Fibroblast of the aortic adventitia (primary cell): ENCODE results near the gene PABPC1L2A. TPM values are rescaled to one million over a fixed set of nuclear protein-coding genes. Genes with fewer than 3 reads are reported as not detected.
"Not testable (repeated sequence)": the region's sequence is repeated elsewhere in the genome, so short reads cannot be mapped to it uniquely, and the experiment has no call there.

Experiments
- DNase-seq: peaks from one replicate; pipeline ENCODE4 v3.0.0-alpha.2; 2010; ENCODE audit warnings: low read depth
- H3K4me3 ChIP-seq: 2 replicates; pipeline ENCODE4 v1.5.1; 2011; ENCODE audit warnings: low read depth, mild to moderate bottlenecking, control low read depth, low read length, moderate library complexity
- total RNA-seq: library from RNA; depleted of rRNA; stranded (reverse); fragments of >200 nt; gene quantifications from 2 replicates; pipeline ENCODE4 v1.2.3, GENCODE V29; 2012; ENCODE audit warnings: low replicate concordance
- TF ChIP-seq, protein P1 (sequence below): IDR thresholded peaks from 2 replicates; pipeline ENCODE4 v1.5.1; 2011; ENCODE audit warnings: mild to moderate bottlenecking, low read length, control low read depth, inconsistent platforms; ENCODE audit not compliant: insufficient read depth

PABPC1L2A gene
- total RNA-seq, 1 donor, result not detected

DNA sequence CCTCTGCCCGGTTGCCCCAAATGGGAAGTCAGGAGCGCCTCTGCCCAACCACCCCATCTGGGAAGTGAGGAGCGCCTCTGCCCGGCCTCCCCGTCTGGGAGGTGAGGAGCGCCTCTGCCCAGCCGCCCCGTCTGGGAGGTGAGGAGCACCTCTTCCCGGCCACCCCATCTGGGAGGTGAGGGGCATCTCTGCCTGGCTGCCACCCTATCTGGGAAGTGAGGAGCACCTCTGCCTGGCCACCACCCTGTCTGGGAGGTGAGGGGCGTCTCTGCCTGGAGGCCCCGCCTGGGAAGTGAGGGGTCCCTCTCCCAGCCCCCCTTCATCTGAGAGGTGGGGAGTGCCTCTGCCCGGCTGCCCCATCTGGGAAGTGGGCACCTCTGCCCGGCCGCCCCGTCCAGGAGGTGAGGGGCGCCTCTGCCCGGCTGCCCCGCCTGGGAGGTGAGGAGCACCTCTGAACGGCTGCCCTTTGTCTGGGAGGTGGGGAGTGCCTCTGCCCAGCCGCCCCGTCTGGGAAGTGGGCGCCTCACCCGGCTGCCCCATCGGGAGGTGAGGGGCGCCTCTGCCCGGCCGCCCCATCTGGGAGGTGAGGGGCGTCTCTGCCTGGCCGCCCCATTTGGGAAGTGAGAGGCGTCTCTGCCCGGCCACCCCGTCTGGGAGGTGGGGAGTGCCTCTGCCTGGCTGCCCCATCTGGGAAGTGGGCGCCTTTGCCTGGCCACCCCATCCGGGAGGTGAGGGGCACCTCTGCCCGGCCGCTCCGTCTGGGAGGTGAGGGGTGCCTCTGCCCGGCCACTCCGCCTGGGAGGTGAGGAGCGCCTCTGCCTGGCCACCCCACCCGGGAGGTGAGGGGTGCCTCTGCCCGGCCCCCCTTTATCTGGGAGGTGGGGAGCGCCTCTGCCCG is 10.6 kb downstream of the PABPC1L2A start:
- no peak for DNase-seq
- no peak overlapping the region for H3K4me3 ChIP-seq
- TF ChIP-seq, protein P1, sequence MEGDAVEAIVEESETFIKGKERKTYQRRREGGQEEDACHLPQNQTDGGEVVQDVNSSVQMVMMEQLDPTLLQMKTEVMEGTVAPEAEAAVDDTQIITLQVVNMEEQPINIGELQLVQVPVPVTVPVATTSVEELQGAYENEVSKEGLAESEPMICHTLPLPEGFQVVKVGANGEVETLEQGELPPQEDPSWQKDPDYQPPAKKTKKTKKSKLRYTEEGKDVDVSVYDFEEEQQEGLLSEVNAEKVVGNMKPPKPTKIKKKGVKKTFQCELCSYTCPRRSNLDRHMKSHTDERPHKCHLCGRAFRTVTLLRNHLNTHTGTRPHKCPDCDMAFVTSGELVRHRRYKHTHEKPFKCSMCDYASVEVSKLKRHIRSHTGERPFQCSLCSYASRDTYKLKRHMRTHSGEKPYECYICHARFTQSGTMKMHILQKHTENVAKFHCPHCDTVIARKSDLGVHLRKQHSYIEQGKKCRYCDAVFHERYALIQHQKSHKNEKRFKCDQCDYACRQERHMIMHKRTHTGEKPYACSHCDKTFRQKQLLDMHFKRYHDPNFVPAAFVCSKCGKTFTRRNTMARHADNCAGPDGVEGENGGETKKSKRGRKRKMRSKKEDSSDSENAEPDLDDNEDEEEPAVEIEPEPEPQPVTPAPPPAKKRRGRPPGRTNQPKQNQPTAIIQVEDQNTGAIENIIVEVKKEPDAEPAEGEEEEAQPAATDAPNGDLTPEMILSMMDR, result no peak

DNA sequence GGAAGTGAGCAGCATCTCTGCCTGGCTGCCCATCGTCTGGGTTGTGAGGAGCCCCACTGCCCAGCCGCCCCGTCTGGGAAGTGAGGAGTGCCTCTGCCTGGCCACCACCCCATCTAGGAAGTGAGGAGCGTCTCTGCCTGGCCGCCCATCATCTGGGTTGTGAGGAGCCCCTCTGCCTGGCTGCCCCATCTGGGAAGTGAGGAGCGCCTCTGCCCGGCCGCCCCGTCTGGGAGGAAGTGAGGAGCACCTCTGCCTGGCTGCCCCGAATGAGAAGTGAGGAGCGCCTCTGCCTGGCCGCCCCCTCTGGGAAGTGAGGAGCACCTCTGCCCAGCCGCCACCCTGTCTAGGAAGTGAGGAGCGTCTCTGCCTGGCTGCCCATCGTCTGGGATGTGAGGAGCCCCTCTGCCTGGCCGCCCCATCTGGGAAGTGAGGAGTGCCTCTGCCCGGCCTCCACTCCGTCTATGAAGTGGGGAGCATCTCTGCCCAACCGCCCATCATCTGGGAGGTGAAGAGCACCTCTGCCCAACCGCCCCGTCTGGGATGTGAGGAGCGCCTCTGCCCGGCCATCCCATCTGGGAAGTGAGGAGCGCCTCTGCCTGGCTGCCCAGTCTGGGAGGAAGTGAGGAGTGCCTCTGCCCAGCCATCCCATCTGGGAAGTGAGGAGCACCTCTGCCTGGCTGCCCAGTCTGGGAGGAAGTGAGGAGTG is 11.4 kb downstream of the PABPC1L2A start:
- not testable (repeated sequence) for H3K4me3 ChIP-seq, DNase-seq

DNA sequence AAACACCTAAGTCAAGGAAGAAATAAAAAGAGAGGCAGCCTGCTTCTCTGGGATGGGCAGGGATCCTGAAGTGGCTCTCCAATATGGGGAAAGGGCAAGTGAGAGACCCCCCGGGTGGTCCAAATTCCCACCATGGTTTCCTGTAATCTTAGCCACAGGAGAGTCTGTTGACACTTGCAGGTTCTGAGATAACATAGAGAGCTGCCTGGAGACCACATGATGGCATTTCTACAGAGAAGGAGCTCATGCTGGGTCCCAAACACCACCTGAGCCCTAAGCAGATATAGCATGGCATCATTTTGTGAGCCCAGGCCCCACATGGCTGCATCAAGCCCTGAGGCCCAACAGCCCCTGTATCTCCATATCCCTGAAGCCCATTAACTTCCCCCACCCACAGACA is 50.4 kb downstream of the PABPC1L2A start:
- no peak for DNase-seq
- TF ChIP-seq, protein P1, result no peak
- no peak overlapping the region for H3K4me3 ChIP-seq

Other genes starting within 250 kb of the PABPC1L2A start
- gene FAM236C, start 166.9 kb downstream of the PABPC1L2A start, total RNA-seq, result not detected in 2 replicates
- not detected in 2 replicates for gene FAM236A, start 141.3 kb downstream of the PABPC1L2A start, total RNA-seq
- not detected in 2 replicates for gene DMRTC1, start 135.7 kb downstream of the PABPC1L2A start, total RNA-seq
- not detected in 2 replicates for gene PABPC1L2B, start 76.6 kb downstream of the PABPC1L2A start, total RNA-seq
- 0.18 and 0.49 TPM in 2 replicates for gene NAP1L2, start 135.3 kb upstream of the PABPC1L2A start, total RNA-seq